HG03039 (cell line): ENCODE measurements around the gene APEX2.
"Not testable (repeated sequence)": the region's sequence is repeated elsewhere in the genome, so short reads cannot be mapped to it uniquely, and the experiment has no call there.

ENCODE experiments used
- ATAC-seq: cut with Tn5 transposase; IDR thresholded peaks from one replicate; pipeline ENCODE4 v1.9.1; 2021; ENCODE audit warnings: mild to moderate bottlenecking, moderate library complexity; ENCODE audit not compliant: unreplicated experiment

The APEX2 gene

GRCh38 chrX:54999717-55000598 lies at the start of gene APEX2:
Gene APEX2, plus strand, starts transcription at chrX:55000363. Its CDS starts 60 bp downstream, at chrX:55000423.
- ATAC-seq = peak; percentile 90

GRCh38 chrX:54950730-54951375 lies 49.3 kb upstream of the APEX2 start:
- ATAC-seq = no peak

GRCh38 chrX:54961750-54962149 lies 38.4 kb upstream of the APEX2 start:
- ATAC-seq = no peak

- ATAC-seq = no peak
Observed at GRCh38 chrX:54964766-54965497, 35.2 kb upstream of the APEX2 start.

GRCh38 chrX:54977387-54977786 lies 22.8 kb upstream of the APEX2 start:
- no peak for ATAC-seq

GRCh38 chrX:54978448-54978847 lies 21.7 kb upstream of the APEX2 start:
- no peak for ATAC-seq

- no peak for ATAC-seq
Observed at GRCh38 chrX:54979432-54979831, 20.7 kb upstream of the APEX2 start.

GRCh38 chrX:54980334-54980733 lies 19.8 kb upstream of the APEX2 start:
- no peak for ATAC-seq

- not testable (repeated sequence) for ATAC-seq
Observed at GRCh38 chrX:54983306-54983705, 16.9 kb upstream of the APEX2 start.

- no peak for ATAC-seq
Observed at GRCh38 chrX:54991706-54992105, 8.5 kb upstream of the APEX2 start.

- no peak for ATAC-seq
Observed at GRCh38 chrX:54992911-54993622, 7.1 kb upstream of the APEX2 start.

- ATAC-seq = no peak
Observed at GRCh38 chrX:54994099-54994498, 6.1 kb upstream of the APEX2 start, which contains the start of gene PFKFB1. Gene PFKFB1, minus strand, starts transcription at chrX:54994188. Its CDS starts 181 bp downstream, at chrX:54994007.

GRCh38 chrX:54994668-54995351 lies 5.4 kb upstream of the APEX2 start:
- ATAC-seq = no peak

- no peak for ATAC-seq
Observed at GRCh38 chrX:54995621-54996020, 4.5 kb upstream of the APEX2 start.

GRCh38 chrX:55004231-55004630 lies 4.1 kb downstream of the APEX2 start:
- no peak for ATAC-seq

- ATAC-seq = no peak
Observed at GRCh38 chrX:55005256-55005655, 5.1 kb downstream of the APEX2 start.

GRCh38 chrX:55006827-55007621 lies 6.9 kb downstream of the APEX2 start:
- no peak for ATAC-seq

- ATAC-seq = no peak
Observed at GRCh38 chrX:55007656-55008055, 7.5 kb downstream of the APEX2 start.

- ATAC-seq = no peak
Observed at GRCh38 chrX:55008571-55009358, 8.6 kb downstream of the APEX2 start.
